Fibroblast of skin of abdomen (primary cell): ENCODE results near the gene ARHGEF10L.

Experiments
- DNase-seq: peaks from one replicate; pipeline ENCODE4 v3.0.0-alpha.2; 2013

ARHGEF10L gene

GRCh38 chr1:17636612-17637011, 97.1 kb downstream of the ARHGEF10L start:
- DNase-seq, result peak; percentile 74

- DNase-seq, result no peak
These were observed 97.6 kb downstream of the ARHGEF10L start for GRCh38 chr1:17637055-17637454.

GRCh38 chr1:17639703-17640340, 100.3 kb downstream of the ARHGEF10L start:
- DNase-seq, result no peak

- no peak for DNase-seq
These were observed 100.9 kb downstream of the ARHGEF10L start for GRCh38 chr1:17640393-17640792.

- no peak for DNase-seq
These were observed 101.5 kb downstream of the ARHGEF10L start for GRCh38 chr1:17640975-17641374.

GRCh38 chr1:17642169-17642568, 102.7 kb downstream of the ARHGEF10L start:
- no peak for DNase-seq

- DNase-seq, result no peak
These were observed 103.4 kb downstream of the ARHGEF10L start for GRCh38 chr1:17642943-17643342.

- DNase-seq, result no peak
These were observed 104.6 kb downstream of the ARHGEF10L start for GRCh38 chr1:17643861-17644703.

- no peak for DNase-seq
These were observed 105.8 kb downstream of the ARHGEF10L start for GRCh38 chr1:17645068-17645911.

- DNase-seq, result no peak
These were observed 107.2 kb downstream of the ARHGEF10L start for GRCh38 chr1:17646444-17647280.

- no peak for DNase-seq
These were observed 109.1 kb downstream of the ARHGEF10L start for GRCh38 chr1:17648457-17649145.

- no peak for DNase-seq
These were observed 110.0 kb downstream of the ARHGEF10L start for GRCh38 chr1:17649371-17650106.

- no peak for DNase-seq
These were observed 113.8 kb downstream of the ARHGEF10L start for GRCh38 chr1:17653276-17653675.

GRCh38 chr1:17653728-17654351, 114.3 kb downstream of the ARHGEF10L start:
- DNase-seq, result peak; percentile 38

GRCh38 chr1:17654519-17654918, 115.0 kb downstream of the ARHGEF10L start:
- no peak for DNase-seq

- DNase-seq, result no peak
These were observed 115.7 kb downstream of the ARHGEF10L start for GRCh38 chr1:17655169-17655568.

- no peak for DNase-seq
These were observed 116.4 kb downstream of the ARHGEF10L start for GRCh38 chr1:17655922-17656321.

GRCh38 chr1:17657436-17657835, 117.9 kb downstream of the ARHGEF10L start:
- DNase-seq, result no peak

GRCh38 chr1:17658837-17659236, 119.3 kb downstream of the ARHGEF10L start:
- DNase-seq, result no peak

- peak; percentile 46 for DNase-seq
These were observed 122.2 kb downstream of the ARHGEF10L start for GRCh38 chr1:17661546-17662157.
